ENCODE measurements around the gene CHRNG.
A peak's percentile ranks its signal among the peaks of the same experiment; 100 is the strongest.

Gene CHRNG, protein sequence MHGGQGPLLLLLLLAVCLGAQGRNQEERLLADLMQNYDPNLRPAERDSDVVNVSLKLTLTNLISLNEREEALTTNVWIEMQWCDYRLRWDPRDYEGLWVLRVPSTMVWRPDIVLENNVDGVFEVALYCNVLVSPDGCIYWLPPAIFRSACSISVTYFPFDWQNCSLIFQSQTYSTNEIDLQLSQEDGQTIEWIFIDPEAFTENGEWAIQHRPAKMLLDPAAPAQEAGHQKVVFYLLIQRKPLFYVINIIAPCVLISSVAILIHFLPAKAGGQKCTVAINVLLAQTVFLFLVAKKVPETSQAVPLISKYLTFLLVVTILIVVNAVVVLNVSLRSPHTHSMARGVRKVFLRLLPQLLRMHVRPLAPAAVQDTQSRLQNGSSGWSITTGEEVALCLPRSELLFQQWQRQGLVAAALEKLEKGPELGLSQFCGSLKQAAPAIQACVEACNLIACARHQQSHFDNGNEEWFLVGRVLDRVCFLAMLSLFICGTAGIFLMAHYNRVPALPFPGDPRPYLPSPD

DNA sequence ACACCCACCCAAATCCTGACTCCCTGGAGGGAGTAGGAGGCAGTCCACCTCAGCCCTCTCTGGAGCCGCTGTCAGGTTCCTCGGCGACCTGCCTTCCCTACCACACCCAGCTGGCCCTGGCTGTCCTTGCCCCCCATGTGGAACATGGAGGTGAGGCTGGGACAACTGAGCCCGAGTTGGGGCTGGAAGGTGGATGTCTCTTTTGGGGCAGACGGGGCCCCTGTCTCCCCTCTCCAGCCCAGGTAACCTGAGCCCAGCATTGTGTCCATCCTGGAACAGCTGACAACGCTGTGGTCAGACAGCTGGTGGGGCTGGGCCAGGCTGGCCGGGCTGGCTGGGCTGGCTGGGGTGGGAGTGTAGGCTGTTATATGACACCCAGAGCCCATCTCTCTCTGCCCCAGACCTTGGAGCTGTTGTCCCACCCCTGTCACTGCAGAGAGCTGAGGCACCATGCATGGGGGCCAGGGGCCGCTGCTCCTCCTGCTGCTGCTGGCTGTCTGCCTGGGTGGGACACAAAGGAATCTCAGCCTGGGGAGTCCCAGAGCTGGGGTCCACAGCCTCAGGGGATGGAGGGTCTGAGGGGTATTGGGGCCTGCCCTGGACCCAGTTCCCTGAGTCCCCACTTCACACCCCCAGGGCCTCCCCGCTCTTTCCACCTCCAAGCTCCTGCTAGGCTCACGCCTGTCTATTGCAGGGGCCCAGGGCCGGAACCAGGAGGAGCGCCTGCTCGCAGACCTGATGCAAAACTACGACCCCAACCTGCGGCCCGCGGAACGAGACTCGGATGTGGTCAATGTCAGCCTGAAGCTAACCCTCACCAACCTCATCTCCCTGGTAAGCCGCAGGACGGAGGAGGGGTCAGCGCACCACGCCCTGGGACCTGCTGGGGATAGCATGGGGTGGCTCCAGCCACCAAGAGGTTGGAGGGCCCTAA lies at the start of gene CHRNG:
Gene CHRNG (plus strand): TSS at position 395 of the 934 bp plus-strand sequence. CDS start 56 bp downstream, at position 451.
- no peaks in the 10 kb centered on the region for H3K36me3 ChIP-seq
- peak within 1 kb of the TSS; percentile 25 for H3K27ac ChIP-seq
- TF ChIP-seq, protein P1, sequence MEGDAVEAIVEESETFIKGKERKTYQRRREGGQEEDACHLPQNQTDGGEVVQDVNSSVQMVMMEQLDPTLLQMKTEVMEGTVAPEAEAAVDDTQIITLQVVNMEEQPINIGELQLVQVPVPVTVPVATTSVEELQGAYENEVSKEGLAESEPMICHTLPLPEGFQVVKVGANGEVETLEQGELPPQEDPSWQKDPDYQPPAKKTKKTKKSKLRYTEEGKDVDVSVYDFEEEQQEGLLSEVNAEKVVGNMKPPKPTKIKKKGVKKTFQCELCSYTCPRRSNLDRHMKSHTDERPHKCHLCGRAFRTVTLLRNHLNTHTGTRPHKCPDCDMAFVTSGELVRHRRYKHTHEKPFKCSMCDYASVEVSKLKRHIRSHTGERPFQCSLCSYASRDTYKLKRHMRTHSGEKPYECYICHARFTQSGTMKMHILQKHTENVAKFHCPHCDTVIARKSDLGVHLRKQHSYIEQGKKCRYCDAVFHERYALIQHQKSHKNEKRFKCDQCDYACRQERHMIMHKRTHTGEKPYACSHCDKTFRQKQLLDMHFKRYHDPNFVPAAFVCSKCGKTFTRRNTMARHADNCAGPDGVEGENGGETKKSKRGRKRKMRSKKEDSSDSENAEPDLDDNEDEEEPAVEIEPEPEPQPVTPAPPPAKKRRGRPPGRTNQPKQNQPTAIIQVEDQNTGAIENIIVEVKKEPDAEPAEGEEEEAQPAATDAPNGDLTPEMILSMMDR (IDR thresholded peaks at IDR 0.05) = no peak
- H3K4me3 ChIP-seq (ENCODE audit: low read depth in 1 of 2, low read length in 1 of 2) = no peak within 1 kb of the TSS
- peaks cover 22% of the 10 kb centered on the region for H3K27me3 ChIP-seq
- H3K9me3 ChIP-seq = no peaks in the 10 kb centered on the region
- peaks cover 3 to 6% of the 10 kb centered on the region in 2 experiments for H3K4me1 ChIP-seq (ENCODE audit: control insufficient read depth in 1 of 2, insufficient read depth in 1 of 2, low read depth in 1 of 2, low read length in 1 of 2)

DNA sequence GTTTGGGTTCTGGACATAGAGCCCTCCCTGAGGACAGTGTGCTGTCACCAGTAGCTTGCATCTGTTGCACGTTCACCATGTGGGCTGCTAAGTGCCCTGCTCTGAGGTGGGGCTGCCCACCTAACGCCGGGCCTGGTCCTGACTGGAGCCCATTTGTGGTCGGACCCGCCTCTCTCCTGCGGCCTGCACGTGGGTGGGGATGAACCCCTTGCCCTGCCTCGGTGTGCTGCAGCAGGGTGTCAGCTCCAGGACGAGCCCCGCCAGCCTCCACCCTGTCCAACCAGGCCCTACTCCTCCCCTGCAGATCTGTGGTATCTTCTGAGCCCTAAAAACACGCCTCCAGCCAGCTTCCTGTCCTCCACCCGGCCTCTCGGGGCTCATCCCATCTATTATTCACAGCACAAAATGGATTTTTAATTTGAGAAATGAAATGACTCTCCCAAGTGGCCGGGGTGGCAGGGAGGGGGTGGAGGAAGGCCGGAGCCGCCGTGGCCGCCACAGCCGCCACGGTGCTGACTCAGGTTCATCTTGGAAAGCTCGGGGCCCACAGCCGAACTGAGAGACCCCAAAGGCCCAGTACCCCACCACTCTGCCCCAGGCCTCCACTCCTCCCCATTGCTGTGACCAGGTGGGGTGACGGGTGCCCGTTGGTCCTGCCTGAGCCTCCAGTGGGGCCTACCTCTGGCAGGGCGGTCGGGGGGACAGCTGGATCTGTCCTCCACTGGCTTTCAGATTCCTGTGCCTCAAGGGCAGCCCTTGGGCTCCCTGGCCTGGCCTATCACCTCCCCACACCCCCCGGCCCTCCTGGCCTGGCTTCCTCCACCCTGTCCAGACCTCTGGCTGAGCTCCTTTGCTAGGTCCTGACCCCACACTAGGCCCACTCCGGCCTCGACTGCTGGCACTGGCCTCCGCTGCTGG lies 49.0 kb upstream of the CHRNG start:
- TF ChIP-seq, protein P1 (IDR thresholded peaks at IDR 0.05) = no peak
- Histone ChIP-seq H3K27ac (no peak overlapping the region), H3K4me3 (ENCODE audit: low read depth in 1 of 2, low read length in 1 of 2) (no peak overlapping the region), H3K36me3 (no peaks in the 10 kb centered on the region), H3K27me3 (peaks cover 61% of the 10 kb centered on the region), H3K9me3 (no peaks in the 10 kb centered on the region), H3K4me1 (ENCODE audit: control insufficient read depth in 1 of 2, insufficient read depth in 1 of 2, low read depth in 1 of 2, low read length in 1 of 2) (peaks cover 0 to 4% of the 10 kb centered on the region in 2 experiments)

DNA sequence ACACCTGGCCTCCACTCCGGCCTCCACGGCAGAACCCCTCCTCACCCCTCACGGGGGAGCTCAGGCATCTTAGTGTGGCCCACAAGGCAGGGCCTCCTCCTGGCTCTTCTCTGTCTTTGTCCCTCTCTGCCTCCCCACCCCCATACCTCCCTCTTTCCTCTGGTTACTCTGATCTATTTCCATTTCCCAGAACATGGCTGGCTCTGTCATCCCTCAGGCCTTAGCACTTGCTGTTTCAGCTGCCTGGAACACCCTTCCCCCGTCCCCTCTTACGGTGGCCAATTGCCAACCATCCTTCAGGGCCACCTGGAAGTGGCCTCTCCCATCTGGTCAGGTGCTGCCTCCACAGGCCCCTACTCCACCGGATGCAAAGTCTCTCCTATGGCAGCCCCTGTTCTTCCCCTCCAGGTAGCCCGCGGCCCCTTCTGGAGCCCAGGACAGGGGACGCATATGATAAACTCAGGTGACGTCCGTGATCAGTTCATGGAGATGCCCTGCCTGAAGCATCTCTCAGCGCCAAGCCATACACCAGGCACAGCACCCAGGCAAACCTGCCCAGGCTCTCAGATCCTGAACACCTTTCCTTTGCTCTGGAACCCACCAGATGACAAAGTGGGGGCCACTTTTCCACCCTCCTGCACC lies 48.2 kb upstream of the CHRNG start:
- H3K27ac ChIP-seq = no peak overlapping the region
- H3K27me3 ChIP-seq = peaks cover 53% of the 10 kb centered on the region
- H3K36me3 ChIP-seq = no peaks in the 10 kb centered on the region
- H3K9me3 ChIP-seq = no peaks in the 10 kb centered on the region
- TF ChIP-seq, protein P1 (IDR thresholded peaks at IDR 0.05) = no peak
- H3K4me3 ChIP-seq (ENCODE audit: low read depth in 1 of 2, low read length in 1 of 2) = no peak overlapping the region
- H3K4me1 ChIP-seq (ENCODE audit: control insufficient read depth in 1 of 2, insufficient read depth in 1 of 2, low read depth in 1 of 2, low read length in 1 of 2) = peaks cover 0 to 4% of the 10 kb centered on the region in 2 experiments

DNA sequence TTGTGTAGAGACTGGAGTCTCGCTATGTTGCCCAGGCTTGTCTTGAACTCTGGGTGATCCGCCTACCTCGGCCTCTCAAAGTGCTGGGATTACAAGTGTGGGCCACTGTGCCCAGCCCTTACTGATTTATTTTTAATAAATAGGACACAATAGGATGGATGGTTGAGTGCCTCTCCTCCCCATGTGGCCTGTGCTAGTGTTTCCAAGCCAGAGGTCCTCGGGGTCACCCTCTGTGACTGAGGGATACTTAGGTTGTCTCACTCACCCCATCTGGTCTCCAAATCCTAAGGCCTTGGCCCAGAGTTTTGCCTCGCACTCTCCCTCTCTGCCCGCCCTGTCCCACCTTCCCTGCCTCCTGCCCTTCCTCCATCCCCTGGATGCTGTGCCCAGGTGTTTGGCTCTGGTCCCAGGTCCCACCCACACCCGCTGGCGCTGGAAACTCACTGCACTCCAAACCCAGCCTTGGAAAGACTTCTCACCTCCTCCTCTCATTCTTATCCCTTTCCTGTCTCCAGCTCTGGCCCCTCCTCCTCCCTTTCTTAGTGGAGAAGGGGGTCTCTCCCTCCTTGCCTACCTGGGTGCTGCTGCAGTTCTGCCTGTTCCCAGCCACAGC lies 47.1 kb upstream of the CHRNG start:
- Histone ChIP-seq H3K4me1 (ENCODE audit: control insufficient read depth in 1 of 2, insufficient read depth in 1 of 2, low read depth in 1 of 2, low read length in 1 of 2) (peaks cover 0 to under 1% of the 10 kb centered on the region in 2 experiments), H3K27ac (no peak overlapping the region), H3K9me3 (no peaks in the 10 kb centered on the region), H3K27me3 (peaks cover 43% of the 10 kb centered on the region), H3K4me3 (ENCODE audit: low read depth in 1 of 2, low read length in 1 of 2) (no peak overlapping the region), H3K36me3 (no peaks in the 10 kb centered on the region)
- TF ChIP-seq, protein P1 (IDR thresholded peaks at IDR 0.05) = no peak
